ENCODE measurements around the gene NAALAD2. TPM values are rescaled to one million over a fixed set of nuclear protein-coding genes. Genes with fewer than 3 reads are reported as not detected.

Gene NAALAD2
- total and polyA plus RNA-seq, 2 experiments from 2014 or later = 3.4 to 4.3 TPM

DNA sequence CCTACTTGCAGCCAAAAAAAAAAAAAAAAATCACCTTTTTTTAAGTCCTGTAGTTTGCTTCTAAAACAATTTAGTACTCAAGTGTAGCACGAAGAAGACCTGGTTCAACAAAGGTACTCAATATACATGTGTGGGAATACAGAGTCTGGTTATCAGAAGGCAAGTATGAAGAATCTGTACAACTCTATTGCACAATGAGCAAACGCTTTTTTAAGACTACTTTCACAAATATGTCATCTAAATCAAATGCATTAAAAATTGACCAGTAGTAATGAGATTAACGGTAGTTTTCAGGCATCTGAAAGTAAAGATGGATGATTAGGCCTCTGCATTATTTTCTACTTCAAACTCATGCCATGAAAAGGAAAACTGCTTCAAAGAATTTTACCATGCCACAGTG is 78.9 kb downstream of the NAALAD2 start (continued):
- no peak for TF ChIP-seq ZNF331 (CRISPR knock-in tag; IDR thresholded peaks at IDR 0.05; ENCODE audit: low read depth)
- TF ChIP-seq NANOG (IDR thresholded peaks at IDR 0.05; ENCODE audit: borderline replicate concordance) = no peak
- TF ChIP-seq EZH2 (IDR thresholded peaks at IDR 0.05; ENCODE audit: low read depth, unreplicated experiment) = no peak

DNA sequence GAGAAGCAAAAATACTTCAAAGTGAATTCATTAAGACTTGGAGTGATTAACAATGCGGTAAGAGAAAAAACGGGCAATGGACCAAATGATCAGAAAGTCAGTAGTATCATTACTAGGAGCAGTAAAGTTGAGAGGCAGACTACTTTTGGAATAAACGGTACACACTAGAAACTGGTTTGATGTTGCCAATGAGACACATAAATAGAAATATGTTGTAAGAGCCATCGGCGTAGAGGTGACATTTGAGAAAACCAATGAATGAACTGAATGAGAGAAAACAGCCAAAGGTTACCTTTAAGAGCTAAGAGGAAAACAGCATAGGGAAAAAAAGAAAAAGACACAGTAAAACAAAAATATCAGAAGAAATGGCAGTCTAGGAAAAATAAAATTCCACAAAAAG is 82.1 kb downstream of the NAALAD2 start:
- no peaks in the 10 kb centered on the region for H3F3A ChIP-seq (replicated peaks; ENCODE audit: low read depth)
- no peak overlapping the region for H2AFZ ChIP-seq
- TF ChIP-seq EZH2phosphoT487 (IDR thresholded peaks at IDR 0.05; ENCODE audit: unreplicated experiment) (no peak), STAT1 (IDR thresholded peaks at IDR 0.05; ENCODE audit: unreplicated experiment) (no peak), JUNB (IDR thresholded peaks at IDR 0.05; ENCODE audit: unreplicated experiment) (no peak)
- TF ChIP-seq, protein P1, sequence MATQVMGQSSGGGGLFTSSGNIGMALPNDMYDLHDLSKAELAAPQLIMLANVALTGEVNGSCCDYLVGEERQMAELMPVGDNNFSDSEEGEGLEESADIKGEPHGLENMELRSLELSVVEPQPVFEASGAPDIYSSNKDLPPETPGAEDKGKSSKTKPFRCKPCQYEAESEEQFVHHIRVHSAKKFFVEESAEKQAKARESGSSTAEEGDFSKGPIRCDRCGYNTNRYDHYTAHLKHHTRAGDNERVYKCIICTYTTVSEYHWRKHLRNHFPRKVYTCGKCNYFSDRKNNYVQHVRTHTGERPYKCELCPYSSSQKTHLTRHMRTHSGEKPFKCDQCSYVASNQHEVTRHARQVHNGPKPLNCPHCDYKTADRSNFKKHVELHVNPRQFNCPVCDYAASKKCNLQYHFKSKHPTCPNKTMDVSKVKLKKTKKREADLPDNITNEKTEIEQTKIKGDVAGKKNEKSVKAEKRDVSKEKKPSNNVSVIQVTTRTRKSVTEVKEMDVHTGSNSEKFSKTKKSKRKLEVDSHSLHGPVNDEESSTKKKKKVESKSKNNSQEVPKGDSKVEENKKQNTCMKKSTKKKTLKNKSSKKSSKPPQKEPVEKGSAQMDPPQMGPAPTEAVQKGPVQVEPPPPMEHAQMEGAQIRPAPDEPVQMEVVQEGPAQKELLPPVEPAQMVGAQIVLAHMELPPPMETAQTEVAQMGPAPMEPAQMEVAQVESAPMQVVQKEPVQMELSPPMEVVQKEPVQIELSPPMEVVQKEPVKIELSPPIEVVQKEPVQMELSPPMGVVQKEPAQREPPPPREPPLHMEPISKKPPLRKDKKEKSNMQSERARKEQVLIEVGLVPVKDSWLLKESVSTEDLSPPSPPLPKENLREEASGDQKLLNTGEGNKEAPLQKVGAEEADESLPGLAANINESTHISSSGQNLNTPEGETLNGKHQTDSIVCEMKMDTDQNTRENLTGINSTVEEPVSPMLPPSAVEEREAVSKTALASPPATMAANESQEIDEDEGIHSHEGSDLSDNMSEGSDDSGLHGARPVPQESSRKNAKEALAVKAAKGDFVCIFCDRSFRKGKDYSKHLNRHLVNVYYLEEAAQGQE (IDR thresholded peaks at IDR 0.05; ENCODE audit: unreplicated experiment) = no peak
- H3K4me2 ChIP-seq = 0 out of 2 replicates have a peak overlapping the region, but pooled peaks have one; percentile 6
- ATAC-seq (no peak), DNase-seq (ENCODE audit: low spot score) (no peak)
- no peaks in the 10 kb centered on the region for H3K27me3 ChIP-seq (ENCODE audit: insufficient read depth)
- Mint-ChIP-seq H3K27ac (peak overlapping the region; percentile 42; the same call in 1 of the 2 replicates), H3K4me3 (no peak overlapping the region), H3K4me1 (peaks cover 34% of the 10 kb centered on the region), H3K36me3 (ENCODE audit: low read depth) (peaks cover 44% of the 10 kb centered on the region), H3K9me3 (0 out of 3 replicates have a peak, but pooled peaks cover 5% of the 10 kb centered on the region), H3K27me3 (ENCODE audit: insufficient read depth, low read depth, poor library complexity) (peaks cover 4% of the 10 kb centered on the region)
- H4K20me1 ChIP-seq (replicated peaks; ENCODE audit: insufficient read depth) = peaks cover 61% of the 10 kb centered on the region
- no peak overlapping the region for H3K4me3 ChIP-seq
- H3K79me2 ChIP-seq (replicated peaks; ENCODE audit: insufficient read depth) = peaks cover 100% of the 10 kb centered on the region
- no peak overlapping the region for H3K27ac ChIP-seq (ENCODE audit: low read depth)
- H3K4me1 ChIP-seq (ENCODE audit: insufficient read depth) = peaks cover 43% of the 10 kb centered on the region
- peaks cover 13% of the 10 kb centered on the region; the same call in 1 of the 2 replicates for H3K36me3 ChIP-seq (ENCODE audit: insufficient read depth)
- no peaks in the 10 kb centered on the region for H3K9me2 ChIP-seq (ENCODE audit: insufficient read depth)

DNA sequence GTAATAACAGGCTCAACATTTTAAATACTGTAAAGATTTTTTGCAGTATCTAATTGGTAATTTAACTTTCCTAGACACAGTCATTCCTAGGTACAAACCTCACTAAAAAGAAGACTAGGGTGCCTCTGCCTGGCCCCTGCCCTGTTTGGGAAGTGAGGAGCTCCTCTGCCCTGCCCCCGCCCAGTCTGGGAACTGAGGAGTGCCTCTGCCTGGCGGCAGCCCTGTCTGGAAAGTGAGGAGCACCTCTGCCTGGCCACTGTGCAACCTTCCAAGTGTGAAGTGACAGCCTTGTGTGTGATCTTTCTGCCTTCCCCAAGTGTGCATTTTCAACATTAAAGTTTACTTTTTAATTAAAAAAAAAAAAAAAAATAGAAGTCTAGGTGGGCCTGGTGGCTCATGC is 84.1 kb downstream of the NAALAD2 start:
- peaks cover 4% of the 10 kb centered on the region for H3K27me3 Mint-ChIP-seq (ENCODE audit: insufficient read depth, low read depth, poor library complexity)
- peak overlapping the region; percentile 49 for H3K4me2 ChIP-seq
- ATAC-seq (peak; percentile 70), DNase-seq (ENCODE audit: low spot score) (peak; percentile 63)
- H3K36me3 Mint-ChIP-seq (ENCODE audit: low read depth) = peaks cover 30% of the 10 kb centered on the region
- peak overlapping the region; percentile 11; the same call in 1 of the 2 replicates for H3K4me3 ChIP-seq
- H3K27ac Mint-ChIP-seq = no peak overlapping the region
- H3K4me1 ChIP-seq (ENCODE audit: insufficient read depth) = peaks cover 45% of the 10 kb centered on the region
- peaks cover 41% of the 10 kb centered on the region for H3K4me1 Mint-ChIP-seq
- H3K9me3 Mint-ChIP-seq = 0 out of 3 replicates have a peak, but pooled peaks cover 5% of the 10 kb centered on the region
- H3K9me2 ChIP-seq (ENCODE audit: insufficient read depth) = no peaks in the 10 kb centered on the region
- no peak overlapping the region for H3K27ac ChIP-seq (ENCODE audit: low read depth)
- no peaks in the 10 kb centered on the region for H3F3A ChIP-seq (replicated peaks; ENCODE audit: low read depth)
- 0 out of 2 replicates have a peak, but pooled peaks cover 9% of the 10 kb centered on the region for H3K36me3 ChIP-seq (ENCODE audit: insufficient read depth)
- H3K27me3 ChIP-seq (ENCODE audit: insufficient read depth) = no peaks in the 10 kb centered on the region
- H3K79me2 ChIP-seq (replicated peaks; ENCODE audit: insufficient read depth) = peaks cover 92% of the 10 kb centered on the region
- H2AFZ ChIP-seq = no peak overlapping the region
- no peak overlapping the region for H3K4me3 Mint-ChIP-seq
- peaks cover 47% of the 10 kb centered on the region for H4K20me1 ChIP-seq (replicated peaks; ENCODE audit: insufficient read depth)
- TF ChIP-seq, protein P2, sequence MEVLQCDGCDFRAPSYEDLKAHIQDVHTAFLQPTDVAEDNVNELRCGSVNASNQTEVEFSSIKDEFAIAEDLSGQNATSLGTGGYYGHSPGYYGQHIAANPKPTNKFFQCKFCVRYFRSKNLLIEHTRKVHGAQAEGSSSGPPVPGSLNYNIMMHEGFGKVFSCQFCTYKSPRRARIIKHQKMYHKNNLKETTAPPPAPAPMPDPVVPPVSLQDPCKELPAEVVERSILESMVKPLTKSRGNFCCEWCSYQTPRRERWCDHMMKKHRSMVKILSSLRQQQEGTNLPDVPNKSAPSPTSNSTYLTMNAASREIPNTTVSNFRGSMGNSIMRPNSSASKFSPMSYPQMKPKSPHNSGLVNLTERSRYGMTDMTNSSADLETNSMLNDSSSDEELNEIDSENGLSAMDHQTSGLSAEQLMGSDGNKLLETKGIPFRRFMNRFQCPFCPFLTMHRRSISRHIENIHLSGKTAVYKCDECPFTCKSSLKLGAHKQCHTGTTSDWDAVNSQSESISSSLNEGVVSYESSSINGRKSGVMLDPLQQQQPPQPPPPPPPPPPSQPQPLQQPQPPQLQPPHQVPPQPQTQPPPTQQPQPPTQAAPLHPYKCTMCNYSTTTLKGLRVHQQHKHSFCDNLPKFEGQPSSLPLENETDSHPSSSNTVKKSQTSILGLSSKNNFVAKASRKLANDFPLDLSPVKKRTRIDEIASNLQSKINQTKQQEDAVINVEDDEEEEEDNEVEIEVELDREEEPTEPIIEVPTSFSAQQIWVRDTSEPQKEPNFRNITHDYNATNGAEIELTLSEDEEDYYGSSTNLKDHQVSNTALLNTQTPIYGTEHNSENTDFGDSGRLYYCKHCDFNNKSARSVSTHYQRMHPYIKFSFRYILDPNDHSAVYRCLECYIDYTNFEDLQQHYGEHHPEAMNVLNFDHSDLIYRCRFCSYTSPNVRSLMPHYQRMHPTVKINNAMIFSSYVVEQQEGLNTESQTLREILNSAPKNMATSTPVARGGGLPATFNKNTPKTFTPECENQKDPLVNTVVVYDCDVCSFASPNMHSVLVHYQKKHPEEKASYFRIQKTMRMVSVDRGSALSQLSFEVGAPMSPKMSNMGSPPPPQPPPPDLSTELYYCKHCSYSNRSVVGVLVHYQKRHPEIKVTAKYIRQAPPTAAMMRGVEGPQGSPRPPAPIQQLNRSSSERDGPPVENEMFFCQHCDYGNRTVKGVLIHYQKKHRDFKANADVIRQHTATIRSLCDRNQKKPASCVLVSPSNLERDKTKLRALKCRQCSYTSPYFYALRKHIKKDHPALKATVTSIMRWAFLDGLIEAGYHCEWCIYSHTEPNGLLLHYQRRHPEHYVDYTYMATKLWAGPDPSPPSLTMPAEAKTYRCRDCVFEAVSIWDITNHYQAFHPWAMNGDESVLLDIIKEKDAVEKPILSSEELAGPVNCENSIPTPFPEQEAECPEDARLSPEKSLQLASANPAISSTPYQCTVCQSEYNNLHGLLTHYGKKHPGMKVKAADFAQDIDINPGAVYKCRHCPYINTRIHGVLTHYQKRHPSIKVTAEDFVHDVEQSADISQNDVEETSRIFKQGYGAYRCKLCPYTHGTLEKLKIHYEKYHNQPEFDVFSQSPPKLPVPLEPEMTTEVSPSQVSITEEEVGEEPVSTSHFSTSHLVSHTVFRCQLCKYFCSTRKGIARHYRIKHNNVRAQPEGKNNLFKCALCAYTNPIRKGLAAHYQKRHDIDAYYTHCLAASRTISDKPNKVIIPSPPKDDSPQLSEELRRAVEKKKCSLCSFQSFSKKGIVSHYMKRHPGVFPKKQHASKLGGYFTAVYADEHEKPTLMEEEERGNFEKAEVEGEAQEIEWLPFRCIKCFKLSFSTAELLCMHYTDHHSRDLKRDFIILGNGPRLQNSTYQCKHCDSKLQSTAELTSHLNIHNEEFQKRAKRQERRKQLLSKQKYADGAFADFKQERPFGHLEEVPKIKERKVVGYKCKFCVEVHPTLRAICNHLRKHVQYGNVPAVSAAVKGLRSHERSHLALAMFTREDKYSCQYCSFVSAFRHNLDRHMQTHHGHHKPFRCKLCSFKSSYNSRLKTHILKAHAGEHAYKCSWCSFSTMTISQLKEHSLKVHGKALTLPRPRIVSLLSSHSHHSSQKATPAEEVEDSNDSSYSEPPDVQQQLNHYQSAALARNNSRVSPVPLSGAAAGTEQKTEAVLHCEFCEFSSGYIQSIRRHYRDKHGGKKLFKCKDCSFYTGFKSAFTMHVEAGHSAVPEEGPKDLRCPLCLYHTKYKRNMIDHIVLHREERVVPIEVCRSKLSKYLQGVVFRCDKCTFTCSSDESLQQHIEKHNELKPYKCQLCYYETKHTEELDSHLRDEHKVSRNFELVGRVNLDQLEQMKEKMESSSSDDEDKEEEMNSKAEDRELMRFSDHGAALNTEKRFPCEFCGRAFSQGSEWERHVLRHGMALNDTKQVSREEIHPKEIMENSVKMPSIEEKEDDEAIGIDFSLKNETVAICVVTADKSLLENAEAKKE (CRISPR knock-in tag; IDR thresholded peaks at IDR 0.05) = no peak
- no peak for TF ChIP-seq POLR2AphosphoS5 (IDR thresholded peaks at IDR 0.05; ENCODE audit: low read depth)
